LoVo (cell line): ENCODE measurements around the gene IL11RA.

Experiments
- DNase-seq: peaks from one replicate; pipeline ENCODE4 v3.0.0-alpha.2; 2016; ENCODE audit warnings: low spot score

The IL11RA gene

GRCh38 chr9:34687276-34688030 is 35.5 kb downstream of the IL11RA start:
- no peak for DNase-seq

- DNase-seq: no peak
Observed at GRCh38 chr9:34688329-34689115, 36.5 kb downstream of the IL11RA start.

- DNase-seq: no peak
Observed at GRCh38 chr9:34689116-34689470, 37.1 kb downstream of the IL11RA start.

GRCh38 chr9:34689512-34689911 is 37.5 kb downstream of the IL11RA start:
- no peak for DNase-seq

GRCh38 chr9:34690983-34691935 is 39.3 kb downstream of the IL11RA start, which contains the start of gene CCL19:
Gene CCL19 (minus strand): TSS chr9:34691276. CDS start chr9:34691139, 137 bp downstream.
- no peak for DNase-seq

GRCh38 chr9:34691936-34692315 is 39.9 kb downstream of the IL11RA start:
- no peak for DNase-seq

GRCh38 chr9:34693560-34693959 is 41.6 kb downstream of the IL11RA start:
- DNase-seq: no peak

GRCh38 chr9:34694811-34695210 is 42.8 kb downstream of the IL11RA start:
- no peak for DNase-seq

- peak; percentile 72 for DNase-seq
Observed at GRCh38 chr9:34701023-34701768, 49.2 kb downstream of the IL11RA start.

GRCh38 chr9:34701769-34702736 is 50.1 kb downstream of the IL11RA start:
- peak; percentile 76 for DNase-seq

- no peak for DNase-seq
Observed at GRCh38 chr9:34707130-34707529, 55.1 kb downstream of the IL11RA start.

- DNase-seq: no peak
Observed at GRCh38 chr9:34709196-34709978, 57.4 kb downstream of the IL11RA start.

- DNase-seq: no peak
Observed at GRCh38 chr9:34710023-34710422, 58.0 kb downstream of the IL11RA start, which contains the start of gene CCL21. Gene CCL21 (minus strand): TSS chr9:34710136. CDS start chr9:34710066, 70 bp downstream.
